Effector memory CD8-positive, alpha-beta T cell (primary cell): ENCODE data around the gene INPPL1.
"Not testable (repeated sequence)": the region's sequence is repeated elsewhere in the genome, so short reads cannot be mapped to it uniquely, and the experiment has no call there.

Source experiments
- ATAC-seq: fragments of 150-1000 bp; cut with Tn5 transposase; replicated peaks from 2 replicates; pipeline ENCODE4 v1.10.0; 2021; ENCODE audit warnings: mild to moderate bottlenecking, moderate library complexity
- DNase-seq, 3 experiments: peaks; one replicate each; pipeline ENCODE4 v3.0.0; 2021
- H3K27ac Mint-ChIP-seq, 2 donors: one replicate each; pipeline ENCODE4 v1.8.0; 2022; ENCODE audit warnings: mild to moderate bottlenecking in 2 of 2, mixed read lengths in 2 of 2, moderate library complexity in 2 of 2
- H3K27me3 Mint-ChIP-seq, 2 donors: one replicate each; pipeline ENCODE4 v1.8.0; 2022; ENCODE audit warnings: mixed read lengths in 2 of 2
- H3K36me3 Mint-ChIP-seq: one replicate; pipeline ENCODE4 v1.8.0; 2022; ENCODE audit warnings: mild to moderate bottlenecking, moderate library complexity, mixed read lengths; ENCODE audit not compliant: insufficient read depth
- H3K4me1 Mint-ChIP-seq, 2 donors: one replicate each; pipeline ENCODE4 v1.8.0; 2022; ENCODE audit warnings: low read depth in 2 of 2, mixed read lengths in 2 of 2
- H3K4me3 Mint-ChIP-seq, 2 donors: one replicate each; pipeline ENCODE4 v1.8.0; 2022; ENCODE audit warnings: mild to moderate bottlenecking in 2 of 2, mixed read lengths in 2 of 2, moderate library complexity in 2 of 2
- H3K9me3 Mint-ChIP-seq, 2 donors: one replicate each; pipeline ENCODE4 v1.8.0; 2022; ENCODE audit warnings: mixed read lengths in 2 of 2
- total RNA-seq, 9 experiments: gene quantifications; one replicate each; lab custom pipeline; 2026; lab: John Stamatoyannopoulos, UW

INPPL1 gene
- total RNA-seq, result 85.4 to 154 (median 123) reads per million in 9 experiments

GRCh38 chr11:72224564-72225410 is at the start of gene INPPL1:
INPPL1 (plus strand) TSS chr11:72224767; CDS start chr11:72224985, 218 bp downstream.
- Mint-ChIP-seq H3K4me1 (peaks cover 36 to 42% of the 10 kb centered on the region in 2 donors), H3K27ac (peak within 1 kb of the TSS; percentile 98), H3K36me3 (peaks cover 14% of the 10 kb centered on the region), H3K9me3 (no peaks in the 10 kb centered on the region), H3K4me3 (peak within 1 kb of the TSS; percentile 98 to 99), H3K27me3 (no peaks in the 10 kb centered on the region)
- DNase-seq, result no peak
- ATAC-seq, result no peak

- Mint-ChIP-seq H3K27ac (no peak overlapping the region), H3K4me1 (no peaks in the 10 kb centered on the region), H3K27me3 (peaks cover 23 to 45% of the 10 kb centered on the region in 2 donors), H3K9me3 (no peaks in the 10 kb centered on the region), H3K4me3 (no peak overlapping the region), H3K36me3 (no peaks in the 10 kb centered on the region)
- no peak for DNase-seq
- ATAC-seq, result no peak
Observed at GRCh38 chr11:72177656-72178055, 46.9 kb upstream of the INPPL1 start.

- Mint-ChIP-seq H3K27ac (no peak overlapping the region), H3K36me3 (no peaks in the 10 kb centered on the region), H3K9me3 (no peaks in the 10 kb centered on the region), H3K4me1 (peaks cover 4 to 5% of the 10 kb centered on the region in 2 donors), H3K27me3 (peaks cover 24 to 46% of the 10 kb centered on the region in 2 donors), H3K4me3 (no peak overlapping the region)
- DNase-seq, result no peak
- no peak for ATAC-seq
Observed at GRCh38 chr11:72179049-72179803, 45.3 kb upstream of the INPPL1 start.

GRCh38 chr11:72179804-72180396 is 44.7 kb upstream of the INPPL1 start:
- ATAC-seq (no peak), DNase-seq (no peak)

GRCh38 chr11:72180892-72181552 is 43.5 kb upstream of the INPPL1 start:
- not testable (repeated sequence) for H3K9me3 Mint-ChIP-seq, ATAC-seq, H3K4me3 Mint-ChIP-seq, DNase-seq, H3K36me3 Mint-ChIP-seq, H3K4me1 Mint-ChIP-seq
- Mint-ChIP-seq H3K27ac (peak overlapping the region in 1 of 2 donors; percentile 13), H3K27me3 (peaks cover 24 to 45% of the 10 kb centered on the region in 2 donors)

More at GRCh38 chr11:72179804-72180396, 44.7 kb upstream of the INPPL1 start:
- H3K4me1 Mint-ChIP-seq, result peaks cover 4 to 5% of the 10 kb centered on the region in 2 donors
- H3K36me3 Mint-ChIP-seq, result no peaks in the 10 kb centered on the region
- H3K27me3 Mint-ChIP-seq, result peaks cover 24 to 46% of the 10 kb centered on the region in 2 donors
- H3K27ac Mint-ChIP-seq, result peak overlapping the region in 1 of 2 donors; percentile 13
- no peaks in the 10 kb centered on the region for H3K9me3 Mint-ChIP-seq
- no peak overlapping the region for H3K4me3 Mint-ChIP-seq

- H3K4me1 Mint-ChIP-seq, H3K36me3 Mint-ChIP-seq, H3K4me3 Mint-ChIP-seq, DNase-seq, H3K27ac Mint-ChIP-seq, H3K9me3 Mint-ChIP-seq, ATAC-seq: not testable (repeated sequence)
- peaks cover 24 to 39% of the 10 kb centered on the region in 2 donors for H3K27me3 Mint-ChIP-seq
Observed at GRCh38 chr11:72181553-72181958, 43.0 kb upstream of the INPPL1 start.

- Mint-ChIP-seq H3K36me3 (no peaks in the 10 kb centered on the region), H3K27me3 (peaks cover 5% of the 10 kb centered on the region in 2 donors), H3K9me3 (no peaks in the 10 kb centered on the region), H3K4me3 (no peak overlapping the region), H3K27ac (no peak overlapping the region), H3K4me1 (peaks cover 4% of the 10 kb centered on the region in 2 donors)
- DNase-seq, result no peak
- no peak for ATAC-seq
Observed at GRCh38 chr11:72188267-72188666, 36.3 kb upstream of the INPPL1 start.

- DNase-seq (no peak), ATAC-seq (no peak)
- Mint-ChIP-seq H3K4me3 (no peak overlapping the region), H3K36me3 (no peaks in the 10 kb centered on the region), H3K27me3 (no peaks in the 10 kb centered on the region), H3K4me1 (no peaks in the 10 kb centered on the region), H3K9me3 (no peaks in the 10 kb centered on the region), H3K27ac (no peak overlapping the region)
Observed at GRCh38 chr11:72189455-72190250, 34.9 kb upstream of the INPPL1 start.

- no peaks in the 10 kb centered on the region for H3K9me3 Mint-ChIP-seq
- no peak overlapping the region for H3K4me3 Mint-ChIP-seq
- H3K36me3 Mint-ChIP-seq, result no peaks in the 10 kb centered on the region
- peaks cover 0 to 7% of the 10 kb centered on the region in 2 donors for H3K27me3 Mint-ChIP-seq
- DNase-seq, result no peak
- no peak overlapping the region for H3K27ac Mint-ChIP-seq
- ATAC-seq, result no peak
- H3K4me1 Mint-ChIP-seq, result no peaks in the 10 kb centered on the region
Observed at GRCh38 chr11:72190631-72191071, 33.9 kb upstream of the INPPL1 start.

GRCh38 chr11:72191961-72192381 is 32.6 kb upstream of the INPPL1 start, which contains the start of gene FOLR1:
FOLR1 (plus strand) TSS chr11:72192140; CDS start chr11:72192174, 34 bp downstream.
- ATAC-seq, result no peak
- no peak within 1 kb of the TSS for H3K27ac Mint-ChIP-seq

GRCh38 chr11:72195518-72196270 is 28.9 kb upstream of the INPPL1 start:
- ATAC-seq, result no peak
- no peak for DNase-seq
- no peak overlapping the region for H3K4me3 Mint-ChIP-seq
- no peaks in the 10 kb centered on the region for H3K9me3 Mint-ChIP-seq
- no peaks in the 10 kb centered on the region for H3K4me1 Mint-ChIP-seq
- peaks cover 0 to 11% of the 10 kb centered on the region in 2 donors for H3K27me3 Mint-ChIP-seq
- H3K27ac Mint-ChIP-seq, result no peak overlapping the region
- no peaks in the 10 kb centered on the region for H3K36me3 Mint-ChIP-seq

More at GRCh38 chr11:72191961-72192381, 32.6 kb upstream of the INPPL1 start, which contains the start of gene FOLR1:
- H3K4me3 Mint-ChIP-seq, result no peak within 1 kb of the TSS
- H3K27me3 Mint-ChIP-seq, result peaks cover 0 to 11% of the 10 kb centered on the region in 2 donors
- no peaks in the 10 kb centered on the region for H3K9me3 Mint-ChIP-seq
- H3K4me1 Mint-ChIP-seq, result no peaks in the 10 kb centered on the region
- no peak for DNase-seq
- no peaks in the 10 kb centered on the region for H3K36me3 Mint-ChIP-seq

GRCh38 chr11:72201445-72201844 is 23.1 kb upstream of the INPPL1 start:
- not testable (repeated sequence) for ATAC-seq, H3K36me3 Mint-ChIP-seq, H3K4me1 Mint-ChIP-seq

More at GRCh38 chr11:72201445-72201844, 23.1 kb upstream of the INPPL1 start:
- not testable (repeated sequence) for H3K27ac Mint-ChIP-seq, H3K9me3 Mint-ChIP-seq, H3K27me3 Mint-ChIP-seq, H3K4me3 Mint-ChIP-seq, DNase-seq
